H1 (cell line): ENCODE results near the gene SLC30A3. TPM values are rescaled to one million over a fixed set of nuclear protein-coding genes. Genes with fewer than 3 reads are reported as not detected.

ENCODE experiments used
- CTCF ChIA-PET: fragments of 300-600 bp; sonication (Branson Sonifier 250); formaldehyde crosslinking; loops from one replicate; lab custom pipeline; 2021; ENCODE audit not compliant: partially characterized antibody; lab: Charles Lee
- POLR2A ChIA-PET: fragments of 300-600 bp; sonication (Branson Sonifier 250); formaldehyde crosslinking; loops from one replicate; lab custom pipeline; 2021; ENCODE audit warnings: inconsistent platforms; ENCODE audit not compliant: partially characterized antibody; lab: Charles Lee
- DNase-seq, 2 experiments: peaks; one replicate each; pipeline versions ENCODE4 v3.0.0 to v3.0.0-alpha.2; 2010 to 2022; ENCODE audit warnings: low spot score in 2 of 2, low read depth in 1 of 2, mixed read lengths in 1 of 2
- FAIRE-seq: peaks from 2 replicates; lab custom pipeline; 2011; peaks lifted over from hg19 to GRCh38; lab: Jason Lieb, UNC
- H2AFZ ChIP-seq: 2 replicates; pipeline ENCODE4 v1.8.1; 2012; ENCODE audit warnings: low read length, inconsistent platforms
- H2AK5ac ChIP-seq: 2 replicates; pipeline ENCODE4 v1.6.1; 2013; ENCODE audit warnings: low read depth, low read length
- H2BK120ac ChIP-seq: replicated peaks from 2 replicates; pipeline ENCODE3; 2013; ENCODE audit warnings: low read depth, low read length, inconsistent platforms
- H2BK12ac ChIP-seq: 2 replicates; pipeline ENCODE4 v1.6.1; 2013; ENCODE audit warnings: low read depth, low read length
- H2BK15ac ChIP-seq: 2 replicates; pipeline ENCODE4 v1.6.1; 2013; ENCODE audit warnings: low read length
- H2BK20ac ChIP-seq: 2 replicates; pipeline ENCODE4 v1.6.1; 2013; ENCODE audit warnings: low read length
- H2BK5ac ChIP-seq: 2 replicates; pipeline ENCODE4 v1.6.1; 2013; ENCODE audit warnings: low read depth, low read length
- H3K14ac ChIP-seq: 2 replicates; pipeline ENCODE4 v1.6.1; 2013; ENCODE audit warnings: inconsistent platforms; ENCODE audit not compliant: insufficient read length
- H3K18ac ChIP-seq: 2 replicates; pipeline ENCODE4 v1.6.1; 2013; ENCODE audit warnings: low read length; ENCODE audit errors: extremely low read depth
- H3K23ac ChIP-seq: 2 replicates; pipeline ENCODE4 v1.6.1; 2013; ENCODE audit warnings: inconsistent platforms; ENCODE audit not compliant: insufficient read length
- H3K23me2 ChIP-seq: 2 replicates; pipeline ENCODE4 v1.6.1; 2013; ENCODE audit warnings: low read depth, low read length
- H3K27ac ChIP-seq: 2 replicates; pipeline ENCODE4 v1.6.1; 2011; ENCODE audit warnings: low read depth, low read length, inconsistent platforms
- H3K27me3 ChIP-seq, 4 experiments: replicated peaks in 1 of 4; 1 replicate in 1 of 4; 2 replicates in 3 of 4; pipeline versions ENCODE4 v1.6.1 to v1.8.1; 2011 to 2013; ENCODE audit warnings: low read length in 3 of 4, mild to moderate bottlenecking in 3 of 4, inconsistent platforms in 2 of 4, mixed read lengths in 2 of 4, moderate library complexity in 1 of 4; ENCODE audit not compliant: control insufficient read depth in 3 of 4, insufficient read depth in 3 of 4; ENCODE audit errors: extremely low read depth in 1 of 4
- H3K36me3 ChIP-seq, 4 experiments: 2 replicates each; pipeline versions ENCODE4 v1.6.1 to v1.8.1; 2011 to 2013; ENCODE audit warnings: mild to moderate bottlenecking in 4 of 4, low read length in 3 of 4, moderate library complexity in 2 of 4, control low read depth in 1 of 4, inconsistent platforms in 1 of 4; ENCODE audit not compliant: insufficient read depth in 4 of 4, control insufficient read depth in 2 of 4
- H3K4ac ChIP-seq: replicated peaks from 2 replicates; pipeline ENCODE3; 2013; ENCODE audit warnings: low read length, low read depth, mixed read lengths, inconsistent platforms; ENCODE audit not compliant: insufficient read length
- H3K4me1 ChIP-seq, 4 experiments: replicated peaks in 1 of 4; 1 replicate in 1 of 4; 2 replicates in 3 of 4; pipeline versions ENCODE4 v1.6.1 to v1.8.1; 2011 to 2013; ENCODE audit warnings: low read length in 3 of 4, inconsistent platforms in 2 of 4, mixed read lengths in 1 of 4; ENCODE audit not compliant: insufficient read depth in 4 of 4, control insufficient read depth in 3 of 4
- H3K4me2 ChIP-seq, 2 experiments: 2 replicates each; pipeline versions ENCODE4 v1.6.1 to v1.8.1; 2011 to 2013; ENCODE audit warnings: low read depth in 2 of 2, low read length in 2 of 2, control low read depth in 1 of 2, inconsistent platforms in 1 of 2, mild to moderate bottlenecking in 1 of 2; ENCODE audit not compliant: insufficient read depth in 1 of 2
- H3K4me3 ChIP-seq, 4 experiments: fragments of 200-600, 300-600 bp in 1 of 4; sonication (generic), shearing (Covaris generic), sonication (Bioruptor Twin) in 1 of 4; 2 replicates each; pipeline versions ENCODE4 v1.5.1 to v1.8.1; 2011 to 2016; ENCODE audit warnings: low read length in 4 of 4, low read depth in 3 of 4, control low read depth in 2 of 4, inconsistent platforms in 2 of 4, mild to moderate bottlenecking in 2 of 4, mixed read lengths in 1 of 4, moderate library complexity in 1 of 4; ENCODE audit not compliant: insufficient read depth in 2 of 4; ENCODE audit errors: extremely low read depth in 1 of 4
- H3K56ac ChIP-seq: replicated peaks from 2 replicates; pipeline ENCODE3; 2013; ENCODE audit warnings: low read depth, mild to moderate bottlenecking, mixed read lengths, low read length, inconsistent platforms; ENCODE audit not compliant: insufficient read length
- H3K79me1 ChIP-seq: 2 replicates; pipeline ENCODE4 v1.6.1; 2013; ENCODE audit warnings: low read depth, low read length, control low read depth
- H3K79me2 ChIP-seq, 2 experiments: 2 replicates each; pipeline versions ENCODE4 v1.6.1 to v1.8.1; 2012 to 2013; ENCODE audit warnings: low read length in 2 of 2, mild to moderate bottlenecking in 2 of 2, inconsistent platforms in 1 of 2; ENCODE audit not compliant: insufficient read depth in 2 of 2, control insufficient read depth in 1 of 2
- H3K9ac ChIP-seq, 4 experiments: replicated peaks in 1 of 4; 1 replicate in 1 of 4; 2 replicates in 3 of 4; pipeline versions ENCODE4 v1.6.1 to v1.8.1; 2011 to 2013; ENCODE audit warnings: low read depth in 3 of 4, low read length in 3 of 4, control low read depth in 2 of 4, mild to moderate bottlenecking in 2 of 4, moderate library complexity in 2 of 4, inconsistent platforms in 1 of 4; ENCODE audit errors: extremely low read depth in 1 of 4
- H3K9me3 ChIP-seq, 2 experiments: 2 replicates each; pipeline versions ENCODE4 v1.6.1 to v1.8.1; 2012 to 2013; ENCODE audit warnings: mild to moderate bottlenecking in 2 of 2, moderate library complexity in 2 of 2, control low read depth in 1 of 2, inconsistent platforms in 1 of 2, low read depth in 1 of 2, low read length in 1 of 2, mixed read lengths in 1 of 2; ENCODE audit not compliant: insufficient read depth in 2 of 2
- H4K20me1 ChIP-seq, 2 experiments: replicated peaks in 1 of 2; 2 replicates each; pipeline versions ENCODE3 to v1.8.1; 2011 to 2013; ENCODE audit warnings: inconsistent platforms in 2 of 2, low read length in 2 of 2, mild to moderate bottlenecking in 1 of 2; ENCODE audit not compliant: insufficient read depth in 2 of 2, control insufficient read depth in 1 of 2
- H4K5ac ChIP-seq: 2 replicates; pipeline ENCODE4 v1.6.1; 2013; ENCODE audit warnings: low read length, low read depth, mixed read lengths, inconsistent platforms; ENCODE audit not compliant: insufficient read length
- H4K8ac ChIP-seq: 2 replicates; pipeline ENCODE4 v1.8.0; 2013; ENCODE audit warnings: mild to moderate bottlenecking, moderate library complexity, low read length, inconsistent platforms; ENCODE audit not compliant: insufficient read depth; ENCODE audit errors: extremely low read depth
- H4K91ac ChIP-seq: replicated peaks from 2 replicates; pipeline ENCODE3; 2013; ENCODE audit warnings: low read length, mixed read lengths, inconsistent platforms; ENCODE audit not compliant: insufficient read length
- CHD1 ChIP-seq: IDR thresholded peaks from 2 replicates; pipeline ENCODE4 v1.6.1; 2012; ENCODE audit warnings: low read depth, low read length, improper control_type of control experiment
- EZH2 ChIP-seq: fragments of 200-600 bp; sonication (generic); IDR thresholded peaks from 2 replicates; pipeline ENCODE4 v1.7.1; 2012; ENCODE audit warnings: low read depth, mild to moderate bottlenecking, moderate library complexity, low read length, inconsistent platforms; ENCODE audit not compliant: severe bottlenecking
- MAX ChIP-seq: IDR thresholded peaks from 2 replicates; pipeline ENCODE4 v1.6.1; 2012; ENCODE audit warnings: inconsistent platforms
- SUZ12 ChIP-seq: fragments of 200-600 bp; sonication (generic); IDR thresholded peaks from 2 replicates; pipeline ENCODE4 v1.6.1; 2012; ENCODE audit warnings: mild to moderate bottlenecking, inconsistent platforms, low read length, moderate library complexity, mixed read lengths
- TEAD4 ChIP-seq: IDR thresholded peaks from 2 replicates; pipeline ENCODE4 v1.6.1; 2012; ENCODE audit warnings: low read depth, low read length, inconsistent platforms, mixed read lengths
- WGBS, 2 experiments: shearing (Covaris generic) in 1 of 2; methylation state at CpG; one replicate each; pipeline versions ENCODE4 v1.1.6 to v1.1.7; 2013 to 2015; ENCODE audit warnings: low lambda C conversion rate in 2 of 2, mixed read lengths in 2 of 2, inconsistent platforms in 1 of 2, low coverage in 1 of 2, missing lambda C conversion rate in 1 of 2; ENCODE audit not compliant: insufficient replicate concordance in 2 of 2, insufficient coverage in 1 of 2, insufficient read length in 1 of 2; ENCODE audit errors: extremely low coverage in 1 of 2, missing lambda C conversion rate in 1 of 2; 5-methylcytosine and 5-hydroxymethylcytosine counted together
- polyA plus RNA-seq, 7 experiments: library from polyadenylated mRNA; depleted of rRNA in 3 of 7; stranded (reverse) in 5 of 7; unstranded in 2 of 7; fragments of >200 nt in 5 of 7; fragments of 200-250 nt in 2 of 7; gene quantifications; 1 replicate in 5 of 7; 2 replicates in 1 of 7; 4 replicates in 1 of 7; pipeline versions ENCODE4 v1.2.1 to v1.2.3, GENCODE V29; 2011 to 2013; ENCODE audit warnings: missing spikeins in 2 of 7, mixed read lengths in 2 of 7
- total RNA-seq: library from RNA; stranded (reverse); fragmentation: NEBNext Ultra II Directional; extraction: Animal tissue kit (Norgen Biotek cat#: 25700); gene quantifications from 2 replicates; pipeline ENCODE4 v1.2.1, GENCODE V29; 2021

SLC30A3 gene
- total and polyA plus RNA-seq, 2 of the 8 experiments (the other 6 are each of a cell fraction or from before 2014, with no cell fraction given): 15.2 to 30.7 TPM

DNA sequence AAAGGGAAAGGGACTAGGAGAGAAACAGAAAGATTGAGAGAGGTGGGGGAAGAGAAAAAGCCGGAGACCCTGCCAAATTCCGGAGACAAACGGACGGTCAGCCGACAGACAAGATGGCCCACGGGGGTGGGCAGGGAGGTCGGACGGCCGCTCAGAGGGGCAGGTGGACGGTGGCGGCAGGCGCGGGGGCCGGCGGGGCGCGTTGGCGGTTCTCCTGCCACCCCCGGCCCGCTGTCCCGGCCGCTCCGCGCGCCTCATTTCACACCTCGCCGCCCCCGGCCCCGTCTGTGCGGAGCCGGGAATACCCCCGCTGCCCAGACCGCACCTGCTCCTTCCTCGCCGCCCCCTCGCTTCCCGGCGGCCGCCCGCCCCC lies 935 bp downstream of the SLC30A3 start:
- Histone ChIP-seq H3K27me3 (peaks cover 39 to 67% (median 59%) of the 10 kb centered on the region in 4 experiments), H4K8ac (peak overlapping the region; percentile 45; the same call in 1 of the 2 replicates), H3K36me3 (no peaks in the 10 kb centered on the region), H2BK12ac (no peak overlapping the region), H2BK15ac (no peak overlapping the region), H2AFZ (no peak overlapping the region), H3K79me2 (peaks cover 0 to 2% of the 10 kb centered on the region in 2 experiments; a peak in 1 of 4 replicates), H3K79me1 (no peaks in the 10 kb centered on the region), H3K4me3 (peak overlapping the region; percentile 60 to 85 (median 63)), H2BK120ac (no peak overlapping the region), H3K23ac (no peak overlapping the region), H2BK5ac (no peak overlapping the region), H3K4ac (no peak overlapping the region), H2BK20ac (no peak overlapping the region), H3K27ac (no peak overlapping the region), H4K5ac (no peak overlapping the region), H3K23me2 (peaks cover 19% of the 10 kb centered on the region; the same call in 1 of the 2 replicates), H3K56ac (no peak overlapping the region), H3K18ac (peak overlapping the region; percentile 15; the same call in 1 of the 2 replicates), H4K91ac (no peak overlapping the region), H3K4me1 (peaks cover 3 to 19% (median 14%) of the 10 kb centered on the region in 4 experiments), H3K14ac (no peak overlapping the region), H3K9ac (peak overlapping the region in 3 of 4 experiments; percentile 1 to 65 (median 4); a peak in 1 of 7 replicates), H3K4me2 (peak overlapping the region; percentile 88 to 99), H4K20me1 (peaks cover 0 to 8% of the 10 kb centered on the region in 2 experiments), H2AK5ac (no peak overlapping the region), H3K9me3 (no peaks in the 10 kb centered on the region)
- WGBS, 2 experiments: 7% methylated on average over 10 of the region's 40 CpGs; no CpG with 5 or more reads in 1 of the 2 experiments
- FAIRE-seq (no peak), DNase-seq (peak in 1 of 2 experiments; percentile 55)
- TF ChIP-seq TEAD4: no peak
- TF ChIP-seq EZH2: peak; percentile 25
- TF ChIP-seq CHD1: no peak
- TF ChIP-seq MAX: no peak
- 0 out of 2 replicates have a peak, but pooled peaks have one; percentile 47 for TF ChIP-seq SUZ12
- ChIA-PET CTCF (interaction anchor here (0.9 to 14.1 kb wide), 4 partner anchors 11 to 19 kb away, joined by 3 to 288 read pairs (median 16); partner anchors contain the start of genes DNAJC5G and TRIM54), POLR2A (interaction anchor here (0.7 to 8.2 kb wide), 7 partner anchors 11 to 53 kb away, joined by 3 to 71 read pairs (median 5); partner anchors contain the start of genes ATRAID, CAD, DNAJC5G and SLC5A6)
